Activated CD4-positive, alpha-beta T cell treated with anti-CD3 and anti-CD28 coated beads for 1 hour (primary cell): ENCODE measurements around the gene SPTBN5.

Experiments used
- DNase-seq: peaks from one replicate; pipeline ENCODE4 v3.0.0-alpha.2; 2020

Gene SPTBN5

GRCh38 chr15:41881920-41882688 lies 11.7 kb downstream of the SPTBN5 start:
- no peak for DNase-seq

DNA sequence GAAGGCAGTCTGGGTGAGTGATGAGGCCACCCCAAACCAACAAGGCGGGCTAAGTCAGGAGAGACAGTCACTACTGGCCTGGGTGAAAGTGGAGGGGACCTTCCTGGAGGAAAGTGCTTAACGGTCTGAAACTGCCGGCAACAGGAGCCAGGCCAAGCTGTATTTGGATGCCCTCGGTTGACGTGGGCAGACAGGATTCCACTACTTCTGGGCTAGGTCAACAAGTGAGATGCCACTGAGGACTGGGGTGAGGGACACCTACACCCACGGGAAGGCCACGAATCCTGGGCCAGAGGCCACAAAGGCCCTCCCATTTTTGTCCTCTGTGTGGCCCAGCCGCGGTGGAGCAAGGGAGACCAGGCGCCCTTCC lies 12.3 kb downstream of the SPTBN5 start:
- no peak for DNase-seq

DNA sequence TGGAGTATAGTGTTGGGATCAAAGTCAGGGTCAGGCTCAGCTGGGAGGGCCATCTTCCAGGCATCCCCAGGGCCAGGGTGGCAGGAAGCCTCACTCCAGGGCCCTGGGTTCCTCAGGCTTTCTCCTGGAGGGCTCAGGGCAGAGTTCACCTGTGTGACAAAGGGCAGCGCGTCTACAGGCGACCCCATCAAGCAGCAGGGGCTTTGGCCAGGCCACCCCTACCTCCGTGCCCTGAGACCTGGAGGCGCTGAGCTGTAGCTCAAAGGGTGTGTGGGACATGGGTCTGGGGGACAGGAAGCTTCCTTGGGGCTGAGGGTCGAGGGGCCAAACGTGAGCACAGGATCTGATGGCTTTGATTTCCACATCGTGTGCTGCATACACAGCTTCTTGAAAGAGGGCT lies 12.8 kb downstream of the SPTBN5 start:
- no peak for DNase-seq

- DNase-seq = no peak
These were observed 13.5 kb downstream of the SPTBN5 start for GRCh38 chr15:41880156-41880877.

DNA sequence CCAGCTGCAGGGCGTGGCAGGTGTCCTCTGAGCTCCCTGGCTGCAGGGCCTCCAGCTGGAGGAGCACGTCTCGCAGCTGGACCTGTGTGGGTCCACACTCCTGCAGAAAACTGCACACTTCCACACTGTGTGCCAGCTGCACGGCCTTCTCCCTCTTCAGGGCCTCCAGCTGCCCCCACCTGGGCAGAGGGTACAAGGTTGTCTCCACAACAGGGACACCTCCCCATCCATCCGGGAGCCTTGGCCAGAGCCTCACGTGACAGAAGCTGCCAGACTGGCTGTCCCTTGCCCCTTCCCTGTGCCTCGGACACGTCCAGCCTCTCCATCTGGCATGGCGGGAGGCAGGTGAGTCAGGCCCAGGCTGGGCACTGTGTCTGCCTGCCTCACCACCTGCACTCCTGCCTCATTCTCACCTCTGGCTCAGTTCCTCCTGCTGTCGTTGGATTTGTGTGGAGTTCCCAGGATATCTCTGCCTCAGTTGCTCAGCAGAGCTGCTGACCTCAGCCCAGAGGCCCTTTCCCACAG lies 14.5 kb downstream of the SPTBN5 start:
- no peak for DNase-seq

DNA sequence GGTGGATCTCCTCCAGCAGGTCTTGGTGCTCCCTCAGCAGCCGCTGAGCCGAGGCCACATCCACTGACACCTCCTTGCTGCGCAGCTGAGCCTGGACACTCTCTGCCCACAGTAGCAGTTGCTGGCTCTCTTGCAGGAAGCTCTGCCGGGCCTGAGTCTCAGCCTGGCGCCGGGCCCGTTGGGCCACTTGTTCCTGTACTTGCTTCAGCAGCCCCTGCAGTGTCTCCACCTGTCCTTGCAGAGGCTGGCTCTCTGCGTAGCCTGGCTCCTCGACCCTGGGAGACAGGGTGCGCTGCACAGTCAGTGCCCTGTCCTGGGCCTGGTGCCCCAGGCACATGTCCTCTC lies 15.5 kb downstream of the SPTBN5 start:
- DNase-seq = no peak

DNA sequence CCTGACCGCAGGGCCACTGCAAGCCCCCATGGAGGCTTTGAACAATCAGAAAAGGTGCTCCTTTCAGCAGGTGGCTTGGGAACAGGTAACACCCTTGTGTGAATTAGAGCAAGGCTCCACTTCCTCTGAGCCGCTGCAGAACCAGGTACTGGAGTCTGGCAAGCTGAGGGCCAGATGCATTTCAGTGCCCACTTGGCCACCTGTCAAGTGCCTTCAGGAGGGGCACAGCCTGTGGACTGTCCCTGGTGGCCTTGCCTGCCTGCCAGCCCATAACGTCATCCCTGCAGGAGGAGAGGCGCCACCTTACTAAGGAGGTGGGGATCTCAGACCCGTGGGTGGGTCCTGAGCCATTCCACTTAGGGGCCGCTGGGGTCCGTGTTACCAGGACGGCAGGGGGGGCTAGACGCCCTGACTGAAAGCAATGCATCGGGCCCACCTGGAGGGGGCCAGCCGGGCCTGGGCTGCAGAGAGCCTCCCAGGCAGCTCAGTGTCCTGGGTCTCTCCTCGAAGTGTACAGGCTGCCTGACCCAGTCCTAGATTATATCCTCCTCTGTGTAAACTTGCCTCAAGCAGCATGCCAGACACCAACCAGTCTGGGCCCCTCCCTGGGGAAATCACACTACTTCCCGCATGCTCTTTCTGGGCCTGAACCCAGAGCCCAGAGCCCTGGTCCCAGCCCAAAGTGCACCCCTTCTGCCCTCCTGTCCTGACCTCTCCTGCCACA lies 16.1 kb downstream of the SPTBN5 start:
- DNase-seq = no peak

- DNase-seq = no peak
These were observed 17.2 kb downstream of the SPTBN5 start for GRCh38 chr15:41876689-41877088.

- no peak for DNase-seq
These were observed 17.8 kb downstream of the SPTBN5 start for GRCh38 chr15:41876007-41876406.

GRCh38 chr15:41874736-41875135 lies 19.1 kb downstream of the SPTBN5 start:
- DNase-seq = no peak

- DNase-seq = no peak
These were observed 20.1 kb downstream of the SPTBN5 start for GRCh38 chr15:41873711-41874110.

GRCh38 chr15:41872166-41872747 lies 21.6 kb downstream of the SPTBN5 start:
- DNase-seq = no peak

DNA sequence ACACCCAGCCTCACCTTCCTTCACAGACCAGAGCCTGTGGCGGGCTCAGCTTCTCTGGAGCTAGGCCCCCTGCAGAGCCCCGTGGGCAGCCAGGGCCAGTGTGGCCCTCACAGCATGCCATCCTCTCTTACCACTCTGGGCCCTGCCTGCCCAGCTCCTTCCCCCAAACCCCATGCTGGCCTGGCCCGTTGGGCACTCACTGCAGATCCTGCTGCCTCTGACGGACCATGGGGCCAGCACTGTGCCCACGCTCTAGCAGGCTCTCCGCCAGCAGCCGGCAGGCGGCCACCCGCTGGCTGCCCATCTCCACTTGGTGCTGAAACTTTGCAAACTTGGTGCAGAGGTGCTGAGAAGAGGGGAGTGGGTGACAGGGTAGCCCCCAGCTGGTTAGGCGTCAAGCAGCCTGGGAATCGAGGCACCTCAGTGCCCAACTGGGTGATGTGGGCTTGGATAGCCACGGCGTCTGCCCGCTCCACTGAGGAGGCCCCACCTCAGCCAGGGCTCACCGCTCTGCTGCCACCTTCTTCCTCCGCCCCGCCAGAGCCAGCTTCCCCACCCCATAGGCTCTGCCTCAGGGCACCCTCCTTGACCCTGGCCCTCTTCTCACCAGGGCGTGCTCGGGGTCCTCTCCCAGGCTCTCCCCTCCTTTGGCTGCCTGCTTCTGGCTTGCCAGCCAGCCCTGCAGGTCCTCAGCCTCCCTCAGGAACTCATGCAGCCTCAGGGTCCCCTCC lies 22.5 kb downstream of the SPTBN5 start:
- no peak for DNase-seq

- peak; percentile 32 for DNase-seq
These were observed 23.2 kb downstream of the SPTBN5 start for GRCh38 chr15:41870689-41871081.

- no peak for DNase-seq
These were observed 23.8 kb downstream of the SPTBN5 start for GRCh38 chr15:41869770-41870688.

GRCh38 chr15:41868321-41868720 lies 25.5 kb downstream of the SPTBN5 start:
- DNase-seq = no peak

- DNase-seq = no peak
These were observed 26.8 kb downstream of the SPTBN5 start for GRCh38 chr15:41866872-41867579.

GRCh38 chr15:41866263-41866703 lies 27.6 kb downstream of the SPTBN5 start:
- no peak for DNase-seq

GRCh38 chr15:41865490-41866055 lies 28.3 kb downstream of the SPTBN5 start:
- DNase-seq = no peak

GRCh38 chr15:41862515-41863116 lies 31.2 kb downstream of the SPTBN5 start:
- DNase-seq = no peak
